ENCODE measurements around the gene FOXN1.

The FOXN1 gene

GRCh38 chr17:28500712-28501379 is 5.3 kb upstream of the FOXN1 start:
- Histone ChIP-seq H3K4me3 (ENCODE audit: low read depth in 1 of 2, low read length in 1 of 2) (no peak overlapping the region), H3K27ac (no peak overlapping the region), H3K4me1 (ENCODE audit: control insufficient read depth in 1 of 2, insufficient read depth in 1 of 2, low read depth in 1 of 2, low read length in 1 of 2) (no peaks in the 10 kb centered on the region), H3K36me3 (no peaks in the 10 kb centered on the region), H3K9me3 (no peaks in the 10 kb centered on the region), H3K27me3 (no peaks in the 10 kb centered on the region)
- TF ChIP-seq, protein P1, sequence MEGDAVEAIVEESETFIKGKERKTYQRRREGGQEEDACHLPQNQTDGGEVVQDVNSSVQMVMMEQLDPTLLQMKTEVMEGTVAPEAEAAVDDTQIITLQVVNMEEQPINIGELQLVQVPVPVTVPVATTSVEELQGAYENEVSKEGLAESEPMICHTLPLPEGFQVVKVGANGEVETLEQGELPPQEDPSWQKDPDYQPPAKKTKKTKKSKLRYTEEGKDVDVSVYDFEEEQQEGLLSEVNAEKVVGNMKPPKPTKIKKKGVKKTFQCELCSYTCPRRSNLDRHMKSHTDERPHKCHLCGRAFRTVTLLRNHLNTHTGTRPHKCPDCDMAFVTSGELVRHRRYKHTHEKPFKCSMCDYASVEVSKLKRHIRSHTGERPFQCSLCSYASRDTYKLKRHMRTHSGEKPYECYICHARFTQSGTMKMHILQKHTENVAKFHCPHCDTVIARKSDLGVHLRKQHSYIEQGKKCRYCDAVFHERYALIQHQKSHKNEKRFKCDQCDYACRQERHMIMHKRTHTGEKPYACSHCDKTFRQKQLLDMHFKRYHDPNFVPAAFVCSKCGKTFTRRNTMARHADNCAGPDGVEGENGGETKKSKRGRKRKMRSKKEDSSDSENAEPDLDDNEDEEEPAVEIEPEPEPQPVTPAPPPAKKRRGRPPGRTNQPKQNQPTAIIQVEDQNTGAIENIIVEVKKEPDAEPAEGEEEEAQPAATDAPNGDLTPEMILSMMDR (IDR thresholded peaks at IDR 0.05) = no peak

- H3K27me3 ChIP-seq = no peaks in the 10 kb centered on the region
- no peak overlapping the region for H3K4me3 ChIP-seq (ENCODE audit: low read depth in 1 of 2, low read length in 1 of 2)
- H3K9me3 ChIP-seq = no peaks in the 10 kb centered on the region
- H3K36me3 ChIP-seq = no peaks in the 10 kb centered on the region
- H3K4me1 ChIP-seq (ENCODE audit: control insufficient read depth in 1 of 2, insufficient read depth in 1 of 2, low read depth in 1 of 2, low read length in 1 of 2) = no peaks in the 10 kb centered on the region
- H3K27ac ChIP-seq = no peak overlapping the region
- TF ChIP-seq, protein P1 (IDR thresholded peaks at IDR 0.05) = no peak
These were observed 4.5 kb upstream of the FOXN1 start for GRCh38 chr17:28501421-28502284.

DNA sequence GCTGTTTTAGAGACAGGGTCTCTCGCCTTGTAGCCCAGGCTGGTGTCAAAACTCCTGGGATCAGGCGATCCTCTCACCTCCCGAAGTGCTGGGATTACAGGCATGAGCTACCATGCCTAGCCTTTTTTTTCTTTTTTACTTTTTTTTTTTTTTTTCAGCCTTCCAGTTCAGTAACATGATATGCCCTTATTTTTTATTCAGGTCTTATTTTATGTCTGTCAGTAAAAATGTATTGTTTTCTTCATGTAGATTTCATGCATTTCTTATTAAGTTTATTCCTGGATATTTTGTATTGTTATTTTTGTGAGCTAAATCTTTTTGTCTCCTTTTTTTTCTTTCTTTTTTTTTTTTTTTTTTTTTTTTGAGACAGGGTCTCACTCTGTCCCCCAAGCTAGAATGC is 2.7 kb upstream of the FOXN1 start:
- H3K4me1 ChIP-seq (ENCODE audit: control insufficient read depth in 1 of 2, insufficient read depth in 1 of 2, low read depth in 1 of 2, low read length in 1 of 2) = no peaks in the 10 kb centered on the region
- H3K27me3 ChIP-seq = peaks cover 13% of the 10 kb centered on the region
- no peaks in the 10 kb centered on the region for H3K9me3 ChIP-seq
- H3K36me3 ChIP-seq = no peaks in the 10 kb centered on the region
- H3K27ac ChIP-seq = no peak overlapping the region
- TF ChIP-seq, protein P1 (IDR thresholded peaks at IDR 0.05) = no peak
- H3K4me3 ChIP-seq (ENCODE audit: low read depth in 1 of 2, low read length in 1 of 2) = no peak overlapping the region

- Histone ChIP-seq H3K27me3 (peaks cover 19% of the 10 kb centered on the region), H3K4me1 (ENCODE audit: control insufficient read depth in 1 of 2, insufficient read depth in 1 of 2, low read depth in 1 of 2, low read length in 1 of 2) (no peaks in the 10 kb centered on the region), H3K9me3 (no peaks in the 10 kb centered on the region), H3K4me3 (ENCODE audit: low read depth in 1 of 2, low read length in 1 of 2) (no peak overlapping the region), H3K36me3 (no peaks in the 10 kb centered on the region), H3K27ac (no peak overlapping the region)
- TF ChIP-seq, protein P1 (IDR thresholded peaks at IDR 0.05) = no peak
These were observed 777 bp downstream of the FOXN1 start for GRCh38 chr17:28506763-28507487.

- peaks cover 19% of the 10 kb centered on the region for H3K27me3 ChIP-seq
- H3K4me1 ChIP-seq (ENCODE audit: control insufficient read depth in 1 of 2, insufficient read depth in 1 of 2, low read depth in 1 of 2, low read length in 1 of 2) = no peaks in the 10 kb centered on the region
- H3K9me3 ChIP-seq = no peaks in the 10 kb centered on the region
- TF ChIP-seq, protein P1 (IDR thresholded peaks at IDR 0.05) = no peak
- H3K36me3 ChIP-seq = no peaks in the 10 kb centered on the region
- no peak overlapping the region for H3K27ac ChIP-seq
- no peak overlapping the region for H3K4me3 ChIP-seq (ENCODE audit: low read depth in 1 of 2, low read length in 1 of 2)
These were observed 1.5 kb downstream of the FOXN1 start for GRCh38 chr17:28507567-28508203.
